COLO668 (cell line): ENCODE results near the gene CPT1C.

Experiments
- DNase-seq: peaks from one replicate; lab custom pipeline; 2025; ENCODE audit not compliant: unreplicated experiment; lab: John Stamatoyannopoulos, UW

The CPT1C gene

GRCh38 chr19:49755956-49756355 lies 65.0 kb downstream of the CPT1C start:
- no peak for DNase-seq

DNA sequence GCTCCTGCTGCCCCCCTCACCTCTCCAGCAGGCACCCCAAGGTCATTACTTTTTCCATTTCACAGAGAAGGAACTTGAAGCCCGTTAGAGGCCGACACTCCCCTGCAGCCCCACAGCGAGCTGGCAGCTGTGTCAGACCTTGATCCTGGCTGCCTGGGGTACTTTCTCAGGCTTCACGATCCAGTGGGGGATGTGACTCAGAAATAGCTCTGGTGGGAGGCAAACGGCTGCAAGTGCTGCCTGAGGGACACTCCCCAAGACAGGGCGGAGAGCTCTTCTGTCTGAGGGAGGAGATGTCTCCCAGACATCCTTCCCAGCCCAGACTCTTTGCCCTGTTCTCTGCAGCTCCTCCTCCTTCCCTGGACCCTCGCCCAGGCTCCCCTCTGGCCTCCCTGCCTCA lies 67.4 kb downstream of the CPT1C start:
- DNase-seq = no peak

DNA sequence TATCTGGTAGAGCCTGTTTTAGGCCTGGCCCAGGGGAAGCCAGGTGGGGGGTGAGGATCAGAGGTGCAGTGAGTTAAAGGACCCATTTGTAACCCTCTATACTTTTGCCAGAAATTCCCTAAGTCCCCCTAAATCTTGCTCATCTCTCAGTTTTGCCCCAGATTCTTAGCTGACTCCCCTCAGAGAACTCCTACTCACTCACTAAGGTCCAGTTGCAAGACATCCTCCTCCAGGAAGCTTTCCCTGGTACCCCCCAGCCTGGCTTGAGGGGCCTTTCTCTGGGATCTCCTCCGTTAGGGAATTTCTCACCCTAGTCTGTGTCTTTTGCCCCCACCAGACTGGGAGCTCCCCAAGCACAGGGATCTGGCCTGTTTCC lies 70.3 kb downstream of the CPT1C start:
- DNase-seq = no peak

- DNase-seq = no peak
Observed at GRCh38 chr19:49761625-49762311, 70.9 kb downstream of the CPT1C start.

- no peak for DNase-seq
Observed at GRCh38 chr19:49763230-49763629, 72.3 kb downstream of the CPT1C start, which contains the start of gene TSKS. Gene TSKS, minus strand, starts transcription at chr19:49763306. Its CDS starts 59 bp downstream, at chr19:49763247.
